Muscle of back (tissue), 11 donors: ENCODE measurements around the gene NAALADL2. TPM values are rescaled to one million over a fixed set of nuclear protein-coding genes. Genes with fewer than 3 reads are reported as not detected.
A peak's percentile ranks its signal among the peaks of the same experiment; 100 is the strongest.
"Not testable (repeated sequence)": the region's sequence is repeated elsewhere in the genome, so short reads cannot be mapped to it uniquely, and the experiment has no call there.

Experiments
- DNase-seq, 3 donors: peaks; one replicate each; pipeline versions ENCODE4 v3.0.0 to v3.0.0-alpha.2; 2013
- polyA plus RNA-seq, 10 donors: library from polyadenylated mRNA; unstranded; fragments of 120-200 nt; gene quantifications; one replicate each; pipeline ENCODE4 v1.2.1, GENCODE V29; 2013; ENCODE audit not compliant: insufficient read length in 10 of 10

NAALADL2 gene
- polyA plus RNA-seq, 10 donors, result 5.7 to 13.7 (median 8.8) TPM

DNA sequence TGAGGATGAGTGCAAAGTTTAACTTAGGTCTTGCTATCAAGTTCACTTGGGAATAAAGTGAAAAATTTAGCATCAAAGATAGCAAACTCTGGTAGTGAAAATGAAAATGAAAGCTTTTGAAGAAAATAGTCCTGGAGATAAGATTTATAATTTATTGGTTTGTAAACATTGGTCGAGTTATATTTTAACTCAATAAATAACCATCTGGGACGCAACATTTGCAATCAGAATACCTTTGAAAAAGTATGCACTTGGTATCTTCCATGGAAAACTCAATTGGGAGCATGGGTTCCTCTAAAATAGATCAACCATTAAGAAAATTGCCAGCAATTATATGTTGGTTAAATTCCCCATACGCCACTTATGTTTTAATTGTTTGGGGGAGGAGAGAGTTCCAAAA is 209.5 kb downstream of the NAALADL2 start:
- DNase-seq, result no peak

DNA sequence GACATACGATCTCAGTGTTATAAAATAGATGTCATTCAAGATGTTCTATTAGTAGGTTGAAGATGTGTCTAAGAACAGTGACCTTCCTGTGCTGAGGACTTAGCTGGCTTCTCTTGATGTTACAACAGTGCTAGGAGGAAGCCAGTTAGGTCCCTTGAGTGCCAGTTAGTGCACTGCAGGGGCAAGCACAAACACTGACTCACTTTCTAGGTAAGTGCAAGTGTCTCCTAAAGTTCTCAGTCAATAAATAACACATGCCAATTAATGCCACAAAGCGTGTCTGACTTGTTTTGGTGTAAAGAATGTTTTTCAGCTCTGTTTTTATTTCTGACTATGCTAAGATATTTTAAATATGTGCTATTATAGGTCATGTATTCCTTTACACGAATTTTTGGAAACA is 211.8 kb downstream of the NAALADL2 start:
- DNase-seq, result no peak

DNA sequence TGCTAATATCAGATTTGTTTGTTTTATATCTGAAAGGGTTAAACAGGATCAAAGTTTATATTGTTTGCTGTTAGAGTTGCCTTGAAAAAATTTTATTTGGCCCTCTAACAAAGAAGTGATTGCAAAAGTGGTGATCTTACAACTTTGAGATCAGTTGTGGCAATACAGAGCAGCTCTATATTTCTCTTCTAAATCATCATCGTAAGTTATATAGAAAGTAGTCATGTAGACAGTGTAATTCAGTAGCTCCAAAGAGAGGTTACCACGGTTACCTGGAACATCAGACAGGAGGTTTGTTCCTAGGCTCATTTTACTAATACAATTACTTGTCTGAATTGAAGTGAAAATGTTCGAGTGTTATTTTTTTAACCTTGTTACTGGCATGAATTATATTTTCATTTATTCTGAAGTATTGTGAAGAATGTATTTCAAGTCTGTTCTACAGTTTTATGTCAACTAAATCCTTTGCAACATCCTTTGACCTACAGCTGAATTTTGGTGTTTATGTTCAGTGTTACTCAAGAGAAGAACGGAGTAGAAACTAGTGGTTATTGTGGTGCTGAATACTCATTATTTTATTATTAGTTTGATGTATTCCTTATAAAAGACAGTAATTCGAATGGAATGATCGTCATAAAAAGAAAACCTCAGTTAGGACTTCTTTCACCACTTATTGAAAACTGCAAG is 214.2 kb downstream of the NAALADL2 start:
- DNase-seq, result peak in 1 of 3 donors; percentile 13

DNA sequence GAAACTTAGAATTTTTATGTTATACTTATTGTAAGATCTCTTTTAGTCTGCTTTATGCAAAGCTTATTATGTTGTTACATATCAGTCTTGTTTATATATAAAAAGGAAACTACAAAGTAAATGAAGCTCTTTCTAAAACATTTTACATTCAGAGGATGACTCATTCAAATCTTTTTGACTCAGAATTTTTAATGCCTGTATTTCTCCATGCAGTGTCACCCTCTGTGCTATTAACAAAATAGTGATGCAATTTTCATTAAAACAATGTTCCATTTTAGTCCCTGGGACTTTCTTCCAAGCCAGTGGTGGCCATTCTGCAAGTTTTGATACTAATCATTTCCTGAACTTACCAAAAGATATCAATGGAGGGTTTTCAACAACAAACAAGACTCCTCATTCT is 216.1 kb downstream of the NAALADL2 start:
- DNase-seq, result no peak

DNA sequence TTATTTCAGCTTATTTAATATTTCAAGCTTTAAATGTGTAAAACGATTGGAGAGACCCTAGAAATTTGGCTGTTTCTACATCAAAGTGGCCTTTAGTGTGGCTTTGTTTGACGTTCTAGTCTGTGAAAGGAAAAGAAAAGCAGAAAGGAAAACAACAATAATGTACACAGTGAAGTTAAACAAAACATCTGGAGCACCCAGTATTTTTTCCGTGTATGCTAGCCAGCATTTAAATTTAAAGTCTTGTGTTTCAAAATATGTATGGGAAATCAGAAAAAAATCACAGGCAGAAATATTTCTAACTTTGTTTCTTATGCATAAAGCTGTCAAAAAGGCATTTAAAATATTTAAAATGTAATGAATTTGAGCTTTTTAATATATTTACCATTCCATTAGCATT is 218.1 kb downstream of the NAALADL2 start:
- peak in 2 of 3 donors; percentile 36 to 61 for DNase-seq

DNA sequence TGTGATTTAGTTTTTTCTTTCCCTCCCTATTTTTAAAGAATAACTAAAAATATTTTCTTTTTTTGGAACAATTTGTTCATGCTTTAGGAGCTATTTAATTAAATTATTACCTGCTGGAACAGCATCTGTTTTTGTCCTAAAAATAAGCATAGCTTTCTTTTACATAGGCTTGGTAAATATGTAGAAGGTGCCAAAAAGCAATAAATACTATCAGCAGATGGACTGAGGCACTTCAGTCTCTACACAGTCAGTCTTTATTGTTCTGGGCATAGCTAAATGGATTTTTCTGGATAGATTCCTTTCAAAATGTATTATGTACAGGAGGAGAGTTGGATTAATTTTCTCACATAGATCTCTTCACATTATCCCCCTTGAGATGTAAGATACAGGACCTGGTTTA is 223.5 kb downstream of the NAALADL2 start:
- peak in 1 of 3 donors; percentile 42 for DNase-seq

DNA sequence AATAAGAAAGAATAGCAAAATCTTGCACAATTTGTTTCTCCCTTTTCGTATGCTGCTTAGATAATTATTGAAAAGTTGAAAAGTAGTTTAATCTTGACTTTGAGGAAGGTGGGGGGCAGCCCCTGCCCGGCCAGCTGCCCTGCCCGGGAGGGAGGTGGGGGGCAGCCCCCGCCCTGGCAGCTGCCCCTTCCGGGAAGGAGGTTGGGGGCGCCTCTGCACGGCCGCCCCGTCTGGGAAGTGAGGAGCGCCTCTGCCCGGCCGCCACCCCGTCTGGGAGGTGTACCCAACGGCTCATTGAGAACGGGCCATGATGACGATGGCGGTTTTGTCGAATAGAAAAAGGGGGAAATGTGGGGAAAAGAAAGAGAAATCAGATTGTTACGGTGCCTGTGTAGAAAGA is 228.0 kb downstream of the NAALADL2 start:
- DNase-seq, result not testable (repeated sequence)

DNA sequence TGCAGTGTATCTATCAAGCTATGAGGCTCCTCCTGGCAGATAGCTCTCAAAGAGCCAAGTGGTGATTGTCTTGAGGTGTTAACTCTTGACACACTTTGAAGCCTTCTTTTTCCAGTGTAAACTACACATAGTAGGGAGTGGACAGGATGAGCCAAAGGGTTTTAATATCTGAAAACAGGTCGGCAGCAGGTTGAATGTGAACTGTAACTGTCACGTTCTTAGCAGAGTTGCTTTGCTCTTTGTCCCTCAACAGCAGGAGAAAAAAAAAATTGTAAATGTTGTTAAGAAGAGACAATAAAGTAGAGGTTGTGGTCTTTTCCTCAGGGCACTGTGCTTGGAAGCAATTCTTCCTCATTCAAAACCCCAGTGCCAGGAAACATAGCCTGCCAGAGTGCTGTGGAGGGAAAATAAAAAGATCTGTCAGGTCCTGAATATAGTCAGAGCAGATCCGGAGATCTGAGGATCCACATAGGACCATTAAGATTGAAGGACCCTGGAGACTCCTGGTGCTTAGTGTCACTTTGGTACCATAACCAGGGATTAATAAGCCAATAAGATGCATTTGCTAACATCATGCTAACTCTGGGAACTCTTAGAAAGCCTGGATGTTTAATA is 229.7 kb downstream of the NAALADL2 start:
- DNase-seq, result no peak

DNA sequence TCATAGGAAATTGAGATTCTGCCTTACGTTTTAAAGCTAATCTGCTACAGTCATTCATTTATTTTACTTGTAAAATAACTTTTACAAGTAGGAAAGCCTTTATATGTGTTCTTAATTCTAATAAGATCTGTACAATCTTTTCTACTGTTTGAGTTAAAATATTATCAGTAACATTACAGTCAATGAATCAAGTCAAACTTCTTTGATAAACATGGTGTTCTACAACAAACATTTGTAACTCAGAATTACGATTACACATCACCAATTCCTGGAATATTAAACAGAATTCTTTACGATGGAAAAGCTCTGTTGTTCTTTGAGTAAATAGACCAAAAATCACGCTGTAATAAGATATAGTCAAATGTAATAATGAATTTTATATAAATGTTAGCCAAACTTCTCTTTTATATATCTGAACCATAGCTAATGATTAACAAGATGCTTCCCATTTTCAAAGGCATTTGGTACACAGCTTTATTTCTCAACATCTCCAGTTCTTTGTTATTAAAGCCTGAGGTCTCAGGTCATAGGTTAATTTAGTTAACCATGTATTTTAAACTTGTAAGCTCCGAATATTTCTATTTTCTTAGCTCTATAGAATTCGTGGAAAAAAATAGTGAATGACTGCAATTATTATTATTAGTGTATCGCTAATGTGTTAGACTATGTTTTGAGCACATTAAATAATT is 232.4 kb downstream of the NAALADL2 start:
- no peak for DNase-seq

DNA sequence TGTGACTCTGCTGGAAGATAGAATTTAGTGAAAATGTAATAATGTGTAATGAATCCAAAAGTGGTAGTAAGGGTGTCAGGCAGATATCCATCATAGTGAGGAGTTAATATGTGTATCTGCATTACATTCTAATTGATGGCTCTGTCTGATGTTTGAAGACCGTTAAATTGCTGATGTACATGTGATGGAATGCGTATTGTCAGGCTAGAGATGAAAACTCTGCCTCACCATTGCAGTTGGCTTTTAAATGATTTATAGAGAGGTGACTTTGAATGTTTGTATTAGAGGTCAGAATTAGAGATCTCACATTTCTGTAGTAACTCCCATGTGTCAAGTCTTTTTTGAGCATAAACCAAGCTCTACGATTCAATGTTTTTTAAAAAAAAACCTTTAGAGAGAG is 234.6 kb downstream of the NAALADL2 start:
- peak in 1 of 3 donors; percentile 6 for DNase-seq

DNA sequence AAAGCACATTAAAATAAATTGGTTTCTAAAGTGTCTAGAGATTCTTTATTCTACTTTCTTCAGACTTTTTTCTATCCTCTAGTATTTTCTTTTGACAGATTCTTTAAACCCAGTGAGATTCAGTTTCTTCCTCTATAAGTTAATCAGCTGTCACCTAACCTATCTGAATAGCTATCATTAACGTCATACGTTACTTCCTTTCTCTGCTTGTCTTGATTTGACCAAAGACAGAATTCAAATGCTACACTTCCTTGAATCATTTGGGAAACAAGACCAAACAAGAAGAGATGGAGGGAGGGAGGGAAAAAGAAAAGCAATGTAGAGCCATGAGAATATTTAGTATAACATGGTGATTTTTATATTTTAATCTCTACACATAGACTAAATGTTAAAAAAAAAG is 235.2 kb downstream of the NAALADL2 start:
- no peak for DNase-seq

DNA sequence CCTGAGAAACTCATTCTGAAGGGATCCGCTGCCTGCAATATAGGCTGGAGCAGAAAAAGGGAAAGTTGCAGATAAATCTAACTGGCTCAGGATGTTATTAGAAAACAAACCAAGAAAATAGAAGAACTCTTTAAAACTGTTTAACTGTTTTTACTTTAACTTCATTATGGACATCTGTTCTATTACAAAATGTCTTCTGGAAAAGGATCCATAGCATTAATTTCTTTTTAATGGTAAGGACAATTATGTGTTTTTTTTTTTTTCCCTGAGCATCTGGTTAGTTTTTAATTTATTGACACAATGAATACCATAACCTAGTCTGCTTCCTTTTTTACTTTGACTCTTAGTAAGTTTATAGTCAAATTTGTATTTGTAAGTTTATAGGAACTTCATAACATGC is 239.5 kb downstream of the NAALADL2 start:
- no peak for DNase-seq

DNA sequence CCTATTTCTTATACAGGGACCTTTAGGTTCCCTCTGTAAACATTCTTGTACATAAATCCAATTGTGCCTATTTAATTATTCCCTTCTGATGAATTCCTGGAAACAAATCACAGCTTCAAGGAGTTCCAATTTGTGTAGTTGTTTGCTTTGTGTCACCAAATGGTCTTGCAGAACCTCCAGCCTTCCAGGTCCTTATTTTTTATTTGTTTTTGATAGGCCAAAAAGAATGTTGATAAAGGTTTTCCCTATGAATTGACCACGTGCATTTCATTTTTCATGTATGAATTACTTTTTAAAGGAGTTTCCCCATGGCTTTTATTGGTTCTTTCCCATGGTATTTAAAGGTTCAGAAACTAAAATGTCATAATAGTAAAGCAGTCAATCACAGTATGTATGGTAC is 243.0 kb downstream of the NAALADL2 start:
- DNase-seq, result no peak

DNA sequence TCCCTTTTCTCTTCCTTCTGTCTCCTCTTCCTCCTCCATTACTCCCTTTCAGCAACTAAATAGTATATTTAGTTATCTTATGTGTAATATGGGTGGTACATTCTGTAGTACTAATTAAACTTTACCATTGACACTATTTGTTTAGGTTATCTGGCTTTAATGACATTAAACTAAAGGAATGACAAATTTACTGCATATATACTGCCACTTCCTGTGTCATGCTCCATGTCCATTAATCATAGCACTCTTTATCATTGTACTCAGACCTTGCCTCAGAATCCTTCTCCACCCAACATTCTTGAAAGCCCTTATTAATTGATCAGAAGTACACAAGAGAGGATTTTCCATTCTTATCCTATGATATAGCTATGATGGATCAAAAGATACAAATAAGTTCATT is 244.2 kb downstream of the NAALADL2 start:
- DNase-seq, result no peak

DNA sequence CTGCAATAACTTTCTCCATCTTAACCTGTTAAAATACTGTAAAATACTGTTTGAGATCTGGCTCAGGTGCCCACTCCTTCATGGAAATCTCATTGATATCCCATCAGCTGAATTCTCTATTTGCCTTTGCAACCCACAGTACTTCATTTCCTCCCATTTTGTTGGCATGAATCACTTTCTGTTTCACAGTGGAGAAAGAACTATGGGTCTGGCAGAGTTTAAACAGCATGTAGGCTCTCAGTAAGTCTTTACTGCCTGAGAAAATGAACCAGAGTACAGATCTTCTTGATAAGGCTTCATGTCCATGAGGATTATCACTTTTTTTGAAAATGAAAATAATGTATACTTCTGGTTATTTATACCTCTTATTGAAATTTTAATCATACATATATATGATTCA is 245.9 kb downstream of the NAALADL2 start:
- no peak for DNase-seq

DNA sequence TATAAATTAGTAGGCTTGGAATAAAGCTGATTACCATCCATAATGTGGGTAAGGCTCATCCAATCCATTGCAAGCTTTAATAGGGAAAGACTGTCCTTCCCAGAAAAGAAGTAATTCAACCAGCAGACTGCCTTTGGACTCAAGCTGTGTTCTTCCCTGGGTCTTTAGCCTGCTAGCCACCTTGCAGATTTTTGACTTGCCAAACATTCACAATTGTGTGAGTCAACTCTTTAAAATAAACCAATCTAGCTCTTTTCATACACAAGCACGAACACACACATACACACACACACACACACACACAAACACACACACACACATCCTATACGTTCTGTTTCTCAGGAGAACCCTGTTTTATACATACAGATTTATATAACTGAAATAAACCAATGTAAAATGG is 248.1 kb downstream of the NAALADL2 start:
- DNase-seq, result no peak

DNA sequence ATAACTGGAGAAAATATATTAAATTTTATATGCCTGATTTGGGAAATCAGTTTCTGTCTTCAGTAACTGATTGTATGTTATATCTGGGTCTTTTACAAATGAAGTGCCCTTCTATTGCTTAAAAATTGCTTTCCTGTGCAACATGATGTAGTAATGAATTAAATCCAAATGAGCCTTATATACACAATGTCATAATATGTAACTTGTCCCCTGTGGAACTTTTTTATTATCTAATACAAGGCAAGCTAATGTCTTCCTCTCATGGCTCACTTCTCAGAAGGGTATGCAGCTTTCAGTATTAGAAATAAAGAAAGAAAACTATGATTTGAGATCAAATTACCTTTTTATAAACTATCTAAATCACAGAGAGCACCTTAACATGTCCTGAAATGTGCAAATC is 248.9 kb downstream of the NAALADL2 start:
- DNase-seq, result no peak

DNA sequence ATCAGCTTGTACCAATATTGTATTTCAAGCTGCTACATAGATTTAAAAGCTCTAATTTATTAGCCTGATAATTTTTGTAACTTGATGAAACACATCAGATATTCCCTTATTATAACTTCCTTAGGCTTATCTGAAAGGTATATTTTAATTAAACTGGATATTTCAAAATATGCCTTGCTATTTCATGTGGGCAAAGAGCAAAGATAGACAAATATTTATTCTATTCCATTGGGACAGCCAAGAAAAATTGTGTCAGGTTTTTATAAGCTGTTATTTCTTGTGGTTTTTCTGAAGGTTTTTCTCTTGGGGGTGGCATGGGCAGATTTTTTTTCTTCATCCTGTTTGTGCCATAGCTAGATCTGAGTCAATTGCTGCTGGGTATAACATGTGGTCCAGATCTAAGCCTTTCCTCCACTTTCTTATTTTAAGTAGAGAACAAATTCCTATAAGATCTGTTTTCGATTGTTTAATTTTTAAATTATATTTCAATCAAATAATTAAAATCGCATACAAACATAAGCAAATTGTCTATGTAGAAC is 249.5 kb downstream of the NAALADL2 start:
- DNase-seq, result no peak

DNA sequence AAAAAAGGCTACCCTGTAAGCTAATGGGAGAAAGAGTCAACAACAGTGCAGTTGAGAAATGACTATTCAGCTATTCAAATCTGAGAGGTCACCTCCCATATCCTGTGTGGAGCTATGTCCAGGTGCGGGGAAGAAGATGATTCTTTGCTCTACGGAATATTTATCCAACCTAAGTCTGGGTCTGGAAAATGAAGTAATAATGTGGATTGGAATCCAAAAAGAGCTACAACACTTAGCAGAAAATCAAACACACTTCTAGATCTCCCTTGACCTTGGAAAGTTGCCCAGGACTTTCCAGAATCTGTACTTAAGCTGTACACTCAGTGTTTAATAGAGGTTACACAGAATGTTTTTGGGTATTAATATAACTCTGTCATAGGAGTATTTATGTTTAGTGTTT is 251.9 kb downstream of the NAALADL2 start:
- peak in 2 of 3 donors; percentile 10 to 24 for DNase-seq

DNA sequence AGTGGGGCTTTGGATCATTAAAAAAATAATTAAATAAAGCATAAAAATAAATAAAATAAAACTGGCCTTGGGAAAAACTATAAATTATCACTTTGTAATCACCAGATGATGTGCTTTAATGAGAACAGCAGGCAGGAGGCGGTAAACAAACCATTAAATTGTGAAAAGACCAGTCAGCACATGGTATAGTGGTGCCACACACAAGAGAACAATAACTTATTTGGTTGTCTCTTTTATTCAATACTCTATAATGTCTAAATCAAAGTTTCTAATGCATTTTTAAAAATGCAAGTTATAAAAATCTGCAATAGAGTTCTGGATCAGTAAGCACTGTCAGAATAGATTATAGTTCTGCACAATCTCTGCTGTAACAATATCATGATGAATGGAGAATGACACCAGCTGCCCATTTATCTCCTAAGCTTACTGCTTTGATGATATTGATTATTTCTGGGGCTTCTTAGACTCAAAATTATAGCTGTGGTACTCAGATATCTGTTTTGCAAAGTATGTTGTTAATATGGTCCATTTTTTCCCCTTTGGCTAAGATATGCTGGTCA is 259.3 kb downstream of the NAALADL2 start:
- no peak for DNase-seq

DNA sequence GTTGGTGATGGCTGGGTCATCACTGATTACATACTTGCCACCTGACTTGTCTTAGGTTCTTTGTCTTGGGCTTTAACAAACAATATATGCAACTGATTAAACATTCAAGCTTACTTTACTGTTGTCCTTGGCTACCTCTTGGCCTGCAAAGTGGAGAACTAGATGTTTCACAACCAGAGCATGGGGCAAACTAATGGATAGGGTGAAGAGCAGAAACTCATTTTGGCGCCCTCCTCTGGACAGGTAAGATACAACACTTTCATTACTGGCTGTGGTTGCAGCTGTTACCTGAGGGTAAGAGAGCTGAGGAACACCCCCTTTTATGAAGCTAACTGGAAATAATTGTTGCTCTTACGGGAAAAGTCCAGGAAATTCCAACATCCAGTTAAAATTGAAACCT is 262.1 kb downstream of the NAALADL2 start:
- no peak for DNase-seq

DNA sequence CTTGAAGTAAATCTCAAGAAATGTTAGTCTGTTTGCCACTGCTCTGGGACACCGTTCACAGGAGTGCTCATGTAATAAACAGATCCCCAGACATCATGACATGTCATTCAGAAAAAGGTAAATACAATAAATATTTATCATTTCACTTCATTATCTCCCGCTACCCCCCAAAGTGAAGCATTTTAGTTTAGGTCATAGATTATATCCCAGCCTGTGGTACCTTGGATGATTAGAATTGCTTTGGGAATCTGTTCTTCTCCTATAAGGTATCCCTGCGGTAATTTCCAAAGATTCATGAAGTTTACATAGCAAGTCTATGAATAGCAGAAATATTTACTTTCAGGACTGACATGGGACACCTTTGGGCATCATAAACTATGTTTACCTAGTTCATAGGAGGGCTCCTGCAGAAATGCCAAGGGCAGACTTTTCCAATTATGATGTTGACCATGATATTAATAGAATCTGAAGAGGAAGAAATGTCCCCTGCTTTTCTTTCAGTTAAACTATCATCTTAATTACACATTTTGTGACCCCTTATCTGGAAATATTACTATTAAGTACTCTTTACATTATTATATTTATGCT is 268.0 kb downstream of the NAALADL2 start:
- DNase-seq, result no peak
